HEK293 (cell line): Measurements from ENCODE around the gene NFATC3.
A peak's percentile ranks its signal among the peaks of the same experiment; 100 is the strongest.

Experiments used
- CTCF ChIA-PET: fragments of 350-600 bp; formaldehyde crosslinking; extraction: SDS; loops from one replicate; lab custom pipeline; 2021; ENCODE audit warnings: antibody characterized with exemption; lab: Yijun Ruan, JAX
- POLR2A ChIA-PET: fragments of 300-600 bp; formaldehyde crosslinking; extraction: SDS; loops from one replicate; lab custom pipeline; 2020; ENCODE audit warnings: antibody characterized with exemption, inconsistent platforms; lab: Yijun Ruan, JAX
- H3K27ac ChIP-seq: fragments of 200-500 bp; sonication (Bioruptor generic); 2 replicates; pipeline ENCODE4 v1.5.1; 2014; ENCODE audit warnings: low read depth, low read length, control low read depth, inconsistent platforms; ENCODE audit errors: extremely low read depth
- H3K36me3 ChIP-seq, 2 experiments: fragments of 200-500 bp in 1 of 2; sonication (Bioruptor generic) in 1 of 2; 1 replicate in 1 of 2; 2 replicates in 1 of 2; pipeline ENCODE4 v1.5.1; 2014 to 2017; ENCODE audit warnings: inconsistent platforms in 2 of 2, low read length in 2 of 2; ENCODE audit not compliant: control insufficient read depth in 2 of 2, insufficient read depth in 1 of 2
- H3K4me1 ChIP-seq: fragments of 200-500 bp; sonication (Bioruptor generic); 2 replicates; pipeline ENCODE4 v1.5.1; 2014; ENCODE audit warnings: mild to moderate bottlenecking, low read length, inconsistent platforms; ENCODE audit not compliant: control insufficient read depth, insufficient read depth
- H3K4me3 ChIP-seq: 2 replicates; pipeline ENCODE4 v1.5.1; 2011; ENCODE audit warnings: low read depth, mild to moderate bottlenecking, control low read depth, low read length, moderate library complexity
- H3K9me3 ChIP-seq: fragments of 200-500 bp; sonication (Bioruptor generic); 2 replicates; pipeline ENCODE4 v1.5.1; 2014; ENCODE audit warnings: low read depth, low read length, inconsistent platforms; ENCODE audit not compliant: control insufficient read depth, insufficient read depth
- GLIS1 ChIP-seq: fragments of 450-650 bp; formaldehyde crosslinking; IDR thresholded peaks from 2 replicates; pipeline ENCODE4 v1.5.1; 2016; ENCODE audit warnings: missing biosample characterization, missing genetic modification characterization
- KLF7 ChIP-seq: fragments of 450-650 bp; formaldehyde crosslinking; IDR thresholded peaks from 2 replicates; pipeline ENCODE4 v1.5.1; 2016; ENCODE audit warnings: missing biosample characterization, missing genetic modification characterization, borderline replicate concordance
- MZF1 ChIP-seq: fragments of 450-650 bp; formaldehyde crosslinking; IDR thresholded peaks from 2 replicates; pipeline ENCODE4 v1.5.1; 2017; ENCODE audit warnings: missing biosample characterization, missing genetic modification characterization, borderline replicate concordance
- OSR2 ChIP-seq: fragments of 450-650 bp; formaldehyde crosslinking; IDR thresholded peaks from 2 replicates; pipeline ENCODE4 v1.5.1; 2016; ENCODE audit warnings: missing biosample characterization, missing genetic modification characterization
- PRDM1 ChIP-seq: fragments of 450-650 bp; formaldehyde crosslinking; IDR thresholded peaks from 2 replicates; pipeline ENCODE4; 2016; ENCODE audit warnings: missing biosample characterization, missing genetic modification characterization
- SP7 ChIP-seq: fragments of 450-650 bp; formaldehyde crosslinking; IDR thresholded peaks from 2 replicates; pipeline ENCODE4 v1.5.1; 2016; ENCODE audit warnings: missing biosample characterization, missing genetic modification characterization
- ZBTB8A ChIP-seq: fragments of 450-650 bp; formaldehyde crosslinking; IDR thresholded peaks from 2 replicates; pipeline ENCODE4 v1.5.1; 2016; ENCODE audit warnings: missing biosample characterization, missing genetic modification characterization
- ZNF248 ChIP-seq: fragments of 450-650 bp; formaldehyde crosslinking; IDR thresholded peaks from 2 replicates; pipeline ENCODE4 v1.5.1; 2017; ENCODE audit warnings: missing biosample characterization, missing genetic modification characterization
- ZNF37A ChIP-seq: fragments of 450-650 bp; IDR thresholded peaks from 2 replicates; pipeline ENCODE4 v1.5.1; 2018; ENCODE audit warnings: missing biosample characterization, missing genetic modification characterization
- ZNF391 ChIP-seq: fragments of 450-650 bp; formaldehyde crosslinking; IDR thresholded peaks from 2 replicates; pipeline ENCODE4 v1.5.1; 2016; ENCODE audit warnings: low read depth, missing biosample characterization, missing genetic modification characterization, borderline replicate concordance
- ZNF560 ChIP-seq: fragments of 450-650 bp; formaldehyde crosslinking; IDR thresholded peaks from 2 replicates; pipeline ENCODE4 v1.5.1; 2017; ENCODE audit warnings: missing biosample characterization, missing genetic modification characterization, borderline replicate concordance
- ZNF561 ChIP-seq: fragments of 450-650 bp; IDR thresholded peaks from 2 replicates; pipeline ENCODE4 v1.5.1; 2018; ENCODE audit warnings: missing biosample characterization, missing genetic modification characterization, borderline replicate concordance
- ZNF571 ChIP-seq: fragments of 450-650 bp; formaldehyde crosslinking; IDR thresholded peaks from 2 replicates; pipeline ENCODE4 v1.5.0; 2017; ENCODE audit warnings: missing biosample characterization, missing genetic modification characterization
- ZNF629 ChIP-seq: fragments of 450-650 bp; formaldehyde crosslinking; IDR thresholded peaks from 2 replicates; pipeline ENCODE4 v1.5.1; 2017; ENCODE audit warnings: missing biosample characterization, missing genetic modification characterization
- ZSCAN30 ChIP-seq: fragments of 450-650 bp; IDR thresholded peaks from 2 replicates; pipeline ENCODE4 v1.5.1; 2018; ENCODE audit warnings: missing biosample characterization, mild to moderate bottlenecking, missing genetic modification characterization, moderate library complexity
- TF ChIP-seq, protein P1 (sequence below): fragments of 450-650 bp; formaldehyde crosslinking; IDR thresholded peaks from 2 replicates; pipeline ENCODE4 v1.5.1; 2016; ENCODE audit warnings: missing biosample characterization, missing genetic modification characterization, borderline replicate concordance
- TF ChIP-seq, protein P2 (sequence below): fragments of 450-650 bp; formaldehyde crosslinking; IDR thresholded peaks from 2 replicates; pipeline ENCODE4 v1.5.1; 2016; ENCODE audit warnings: missing biosample characterization, missing genetic modification characterization, low read depth
- TF ChIP-seq, protein P3 (sequence below): fragments of 450-650 bp; formaldehyde crosslinking; IDR thresholded peaks from 2 replicates; pipeline ENCODE4 v1.5.1; 2017; ENCODE audit warnings: missing biosample characterization, missing genetic modification characterization
- TF ChIP-seq, protein P4 (sequence below): fragments of 450-650 bp; formaldehyde crosslinking; IDR thresholded peaks from 2 replicates; pipeline ENCODE4 v1.5.1; 2016; ENCODE audit warnings: missing biosample characterization, missing genetic modification characterization

Gene NFATC3

GRCh38 chr16:68197250-68197649 lies 112.1 kb downstream of the NFATC3 start (continued):
- TF ChIP-seq, protein P1, sequence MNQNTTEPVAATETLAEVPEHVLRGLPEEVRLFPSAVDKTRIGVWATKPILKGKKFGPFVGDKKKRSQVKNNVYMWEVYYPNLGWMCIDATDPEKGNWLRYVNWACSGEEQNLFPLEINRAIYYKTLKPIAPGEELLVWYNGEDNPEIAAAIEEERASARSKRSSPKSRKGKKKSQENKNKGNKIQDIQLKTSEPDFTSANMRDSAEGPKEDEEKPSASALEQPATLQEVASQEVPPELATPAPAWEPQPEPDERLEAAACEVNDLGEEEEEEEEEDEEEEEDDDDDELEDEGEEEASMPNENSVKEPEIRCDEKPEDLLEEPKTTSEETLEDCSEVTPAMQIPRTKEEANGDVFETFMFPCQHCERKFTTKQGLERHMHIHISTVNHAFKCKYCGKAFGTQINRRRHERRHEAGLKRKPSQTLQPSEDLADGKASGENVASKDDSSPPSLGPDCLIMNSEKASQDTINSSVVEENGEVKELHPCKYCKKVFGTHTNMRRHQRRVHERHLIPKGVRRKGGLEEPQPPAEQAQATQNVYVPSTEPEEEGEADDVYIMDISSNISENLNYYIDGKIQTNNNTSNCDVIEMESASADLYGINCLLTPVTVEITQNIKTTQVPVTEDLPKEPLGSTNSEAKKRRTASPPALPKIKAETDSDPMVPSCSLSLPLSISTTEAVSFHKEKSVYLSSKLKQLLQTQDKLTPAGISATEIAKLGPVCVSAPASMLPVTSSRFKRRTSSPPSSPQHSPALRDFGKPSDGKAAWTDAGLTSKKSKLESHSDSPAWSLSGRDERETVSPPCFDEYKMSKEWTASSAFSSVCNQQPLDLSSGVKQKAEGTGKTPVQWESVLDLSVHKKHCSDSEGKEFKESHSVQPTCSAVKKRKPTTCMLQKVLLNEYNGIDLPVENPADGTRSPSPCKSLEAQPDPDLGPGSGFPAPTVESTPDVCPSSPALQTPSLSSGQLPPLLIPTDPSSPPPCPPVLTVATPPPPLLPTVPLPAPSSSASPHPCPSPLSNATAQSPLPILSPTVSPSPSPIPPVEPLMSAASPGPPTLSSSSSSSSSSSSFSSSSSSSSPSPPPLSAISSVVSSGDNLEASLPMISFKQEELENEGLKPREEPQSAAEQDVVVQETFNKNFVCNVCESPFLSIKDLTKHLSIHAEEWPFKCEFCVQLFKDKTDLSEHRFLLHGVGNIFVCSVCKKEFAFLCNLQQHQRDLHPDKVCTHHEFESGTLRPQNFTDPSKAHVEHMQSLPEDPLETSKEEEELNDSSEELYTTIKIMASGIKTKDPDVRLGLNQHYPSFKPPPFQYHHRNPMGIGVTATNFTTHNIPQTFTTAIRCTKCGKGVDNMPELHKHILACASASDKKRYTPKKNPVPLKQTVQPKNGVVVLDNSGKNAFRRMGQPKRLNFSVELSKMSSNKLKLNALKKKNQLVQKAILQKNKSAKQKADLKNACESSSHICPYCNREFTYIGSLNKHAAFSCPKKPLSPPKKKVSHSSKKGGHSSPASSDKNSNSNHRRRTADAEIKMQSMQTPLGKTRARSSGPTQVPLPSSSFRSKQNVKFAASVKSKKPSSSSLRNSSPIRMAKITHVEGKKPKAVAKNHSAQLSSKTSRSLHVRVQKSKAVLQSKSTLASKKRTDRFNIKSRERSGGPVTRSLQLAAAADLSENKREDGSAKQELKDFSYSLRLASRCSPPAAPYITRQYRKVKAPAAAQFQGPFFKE (tag by site-specific recombination), result no peak
- TF ChIP-seq KLF7, result no peak

DNA sequence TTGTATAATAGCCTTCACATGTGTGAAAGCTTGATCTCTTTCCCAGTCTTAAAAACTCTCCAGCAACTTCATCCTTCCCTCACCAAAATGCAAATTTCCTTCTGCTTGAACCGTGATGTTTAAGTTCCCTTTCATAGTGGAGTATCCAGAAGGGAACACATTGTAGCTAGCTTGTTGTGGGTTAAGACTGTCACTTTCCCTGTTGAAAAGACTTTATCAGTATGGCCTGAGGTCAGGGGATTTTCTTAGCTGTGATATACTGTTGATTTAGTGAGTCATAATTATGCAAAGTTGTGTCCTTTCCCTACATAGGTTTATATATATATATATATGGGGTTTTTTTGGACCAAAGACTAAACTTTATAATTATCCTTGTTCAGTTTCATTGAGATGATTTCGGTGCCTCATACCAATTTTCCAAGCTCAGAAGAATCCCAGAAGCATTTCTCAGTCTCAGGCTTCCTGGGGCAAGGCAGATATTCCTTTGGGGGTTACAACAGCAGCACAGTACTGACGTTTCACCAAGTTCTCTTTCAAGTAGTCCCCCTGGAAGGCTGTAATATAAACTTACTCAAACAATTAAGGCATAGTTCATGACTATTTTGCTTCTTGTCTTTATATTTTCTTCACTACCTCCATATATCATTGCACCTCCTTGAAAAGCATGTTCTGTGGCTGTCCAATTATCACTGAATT lies 115.1 kb downstream of the NFATC3 start:
- POLR2A ChIA-PET, result no interaction called here
- CTCF ChIA-PET, result interaction anchor here (0.5 to 1.2 kb wide), 3 partner anchors 18 to 129 kb away, joined by 3 to 4 read pairs (median 3); no protein-coding TSS in a partner anchor
- H3K27ac ChIP-seq, result no peak overlapping the region
- TF ChIP-seq SP7 (tag by site-specific recombination) (0 out of 2 replicates have a peak, but pooled peaks have one; percentile 23), ZNF391 (no peak), ZNF560 (no peak), PRDM1 (tag by site-specific recombination) (peak; percentile 45), GLIS1 (tag by site-specific recombination) (peak; percentile 55; the same call in 1 of the 2 replicates), ZNF571 (tag by site-specific recombination) (no peak), ZNF248 (tag by site-specific recombination) (no peak), MZF1 (tag by site-specific recombination) (0 out of 2 replicates have a peak, but pooled peaks have one; percentile 53), ZSCAN30 (tag by site-specific recombination) (no peak), ZNF37A (tag by site-specific recombination) (no peak), ZNF629 (tag by site-specific recombination) (peak; percentile 29; the same call in 1 of the 2 replicates), ZBTB8A (tag by site-specific recombination) (no peak), OSR2 (tag by site-specific recombination) (peak; percentile 46), ZNF561 (tag by site-specific recombination) (no peak)
- TF ChIP-seq, protein P2, sequence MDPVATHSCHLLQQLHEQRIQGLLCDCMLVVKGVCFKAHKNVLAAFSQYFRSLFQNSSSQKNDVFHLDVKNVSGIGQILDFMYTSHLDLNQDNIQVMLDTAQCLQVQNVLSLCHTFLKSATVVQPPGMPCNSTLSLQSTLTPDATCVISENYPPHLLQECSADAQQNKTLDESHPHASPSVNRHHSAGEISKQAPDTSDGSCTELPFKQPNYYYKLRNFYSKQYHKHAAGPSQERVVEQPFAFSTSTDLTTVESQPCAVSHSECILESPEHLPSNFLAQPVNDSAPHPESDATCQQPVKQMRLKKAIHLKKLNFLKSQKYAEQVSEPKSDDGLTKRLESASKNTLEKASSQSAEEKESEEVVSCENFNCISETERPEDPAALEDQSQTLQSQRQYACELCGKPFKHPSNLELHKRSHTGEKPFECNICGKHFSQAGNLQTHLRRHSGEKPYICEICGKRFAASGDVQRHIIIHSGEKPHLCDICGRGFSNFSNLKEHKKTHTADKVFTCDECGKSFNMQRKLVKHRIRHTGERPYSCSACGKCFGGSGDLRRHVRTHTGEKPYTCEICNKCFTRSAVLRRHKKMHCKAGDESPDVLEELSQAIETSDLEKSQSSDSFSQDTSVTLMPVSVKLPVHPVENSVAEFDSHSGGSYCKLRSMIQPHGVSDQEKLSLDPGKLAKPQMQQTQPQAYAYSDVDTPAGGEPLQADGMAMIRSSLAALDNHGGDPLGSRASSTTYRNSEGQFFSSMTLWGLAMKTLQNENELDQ (tag by site-specific recombination), result no peak
- TF ChIP-seq, protein P3, sequence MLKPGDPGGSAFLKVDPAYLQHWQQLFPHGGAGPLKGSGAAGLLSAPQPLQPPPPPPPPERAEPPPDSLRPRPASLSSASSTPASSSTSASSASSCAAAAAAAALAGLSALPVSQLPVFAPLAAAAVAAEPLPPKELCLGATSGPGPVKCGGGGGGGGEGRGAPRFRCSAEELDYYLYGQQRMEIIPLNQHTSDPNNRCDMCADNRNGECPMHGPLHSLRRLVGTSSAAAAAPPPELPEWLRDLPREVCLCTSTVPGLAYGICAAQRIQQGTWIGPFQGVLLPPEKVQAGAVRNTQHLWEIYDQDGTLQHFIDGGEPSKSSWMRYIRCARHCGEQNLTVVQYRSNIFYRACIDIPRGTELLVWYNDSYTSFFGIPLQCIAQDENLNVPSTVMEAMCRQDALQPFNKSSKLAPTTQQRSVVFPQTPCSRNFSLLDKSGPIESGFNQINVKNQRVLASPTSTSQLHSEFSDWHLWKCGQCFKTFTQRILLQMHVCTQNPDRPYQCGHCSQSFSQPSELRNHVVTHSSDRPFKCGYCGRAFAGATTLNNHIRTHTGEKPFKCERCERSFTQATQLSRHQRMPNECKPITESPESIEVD (tag by site-specific recombination), result peak; percentile 73
- TF ChIP-seq, protein P4, sequence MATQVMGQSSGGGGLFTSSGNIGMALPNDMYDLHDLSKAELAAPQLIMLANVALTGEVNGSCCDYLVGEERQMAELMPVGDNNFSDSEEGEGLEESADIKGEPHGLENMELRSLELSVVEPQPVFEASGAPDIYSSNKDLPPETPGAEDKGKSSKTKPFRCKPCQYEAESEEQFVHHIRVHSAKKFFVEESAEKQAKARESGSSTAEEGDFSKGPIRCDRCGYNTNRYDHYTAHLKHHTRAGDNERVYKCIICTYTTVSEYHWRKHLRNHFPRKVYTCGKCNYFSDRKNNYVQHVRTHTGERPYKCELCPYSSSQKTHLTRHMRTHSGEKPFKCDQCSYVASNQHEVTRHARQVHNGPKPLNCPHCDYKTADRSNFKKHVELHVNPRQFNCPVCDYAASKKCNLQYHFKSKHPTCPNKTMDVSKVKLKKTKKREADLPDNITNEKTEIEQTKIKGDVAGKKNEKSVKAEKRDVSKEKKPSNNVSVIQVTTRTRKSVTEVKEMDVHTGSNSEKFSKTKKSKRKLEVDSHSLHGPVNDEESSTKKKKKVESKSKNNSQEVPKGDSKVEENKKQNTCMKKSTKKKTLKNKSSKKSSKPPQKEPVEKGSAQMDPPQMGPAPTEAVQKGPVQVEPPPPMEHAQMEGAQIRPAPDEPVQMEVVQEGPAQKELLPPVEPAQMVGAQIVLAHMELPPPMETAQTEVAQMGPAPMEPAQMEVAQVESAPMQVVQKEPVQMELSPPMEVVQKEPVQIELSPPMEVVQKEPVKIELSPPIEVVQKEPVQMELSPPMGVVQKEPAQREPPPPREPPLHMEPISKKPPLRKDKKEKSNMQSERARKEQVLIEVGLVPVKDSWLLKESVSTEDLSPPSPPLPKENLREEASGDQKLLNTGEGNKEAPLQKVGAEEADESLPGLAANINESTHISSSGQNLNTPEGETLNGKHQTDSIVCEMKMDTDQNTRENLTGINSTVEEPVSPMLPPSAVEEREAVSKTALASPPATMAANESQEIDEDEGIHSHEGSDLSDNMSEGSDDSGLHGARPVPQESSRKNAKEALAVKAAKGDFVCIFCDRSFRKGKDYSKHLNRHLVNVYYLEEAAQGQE, result no peak
- TF ChIP-seq, all 188 proteins: peak for 7
- no peaks in the 10 kb centered on the region for H3K4me1 ChIP-seq
- H3K36me3 ChIP-seq, result no peaks in the 10 kb centered on the region; a peak in 1 of 3 replicates
- H3K4me3 ChIP-seq, result no peak overlapping the region
- no peaks in the 10 kb centered on the region for H3K9me3 ChIP-seq
